Measurements from ENCODE around the gene CEP128. TPM values are rescaled to one million over a fixed set of nuclear protein-coding genes. Genes with fewer than 3 reads are reported as not detected.

CEP128 gene
- total RNA-seq: 10 to 100 TPM in 1 of 4 donors, 1 to 10 TPM in 3; 3.8 to 12.0 (median 6.0) TPM

GRCh38 chr14:80941241-80942185 is at the start of gene CEP128:
CEP128 (minus strand) TSS chr14:80941738.
- Histone ChIP-seq H3K27me3 (no peaks in the 10 kb centered on the region), H3K9me3 (no peaks in the 10 kb centered on the region), H3K4me1 (peaks cover 0 to 21% (median 7%) of the 10 kb centered on the region in 3 donors), H3K4me3 (peak within 1 kb of the TSS; percentile 72 to 80), H3K27ac (peak within 1 kb of the TSS in 3 of 4 donors; percentile 65 to 71 (median 66)), H3K36me3 (peaks cover 0 to 10% of the 10 kb centered on the region in 2 donors)
- WGBS, 2 donors (ENCODE audit: low coverage in 1 of 2): 0 to 5% methylated on average over 12 of the region's 40 CpGs
- ATAC-seq: peak; percentile 100
- peak; percentile 70 for TF ChIP-seq POLR2AphosphoS5 (IDR thresholded peaks at IDR 0.05)
- no peak for TF ChIP-seq POLR2A (IDR thresholded peaks at IDR 0.05)

GRCh38 chr14:80988735-80989429 is 47.3 kb upstream of the CEP128 start:
- WGBS, 2 donors (ENCODE audit: low coverage in 1 of 2): 68 to 80% methylated on average over 6 of the region's 6 CpGs

GRCh38 chr14:80988192-80988591 is 46.7 kb upstream of the CEP128 start:
- ATAC-seq: no peak
- Histone ChIP-seq H3K4me3 (no peak overlapping the region), H3K27ac (no peak overlapping the region), H3K27me3 (peaks cover 31% of the 10 kb centered on the region), H3K36me3 (no peaks in the 10 kb centered on the region), H3K9me3 (no peaks in the 10 kb centered on the region), H3K4me1 (no peaks in the 10 kb centered on the region)
- TF ChIP-seq EP300 (IDR thresholded peaks at IDR 0.05) (no peak), POLR2A (IDR thresholded peaks at IDR 0.05) (no peak), POLR2AphosphoS5 (IDR thresholded peaks at IDR 0.05) (no peak), CTCF (IDR thresholded peaks at IDR 0.05) (no peak)
- 63 to 67% methylated on average over 1 of the region's 1 CpG for WGBS, 2 donors (ENCODE audit: low coverage in 1 of 2)

More at GRCh38 chr14:80988735-80989429, 47.3 kb upstream of the CEP128 start:
- H3K9me3 ChIP-seq: no peaks in the 10 kb centered on the region
- H3K4me3 ChIP-seq: no peak overlapping the region
- TF ChIP-seq POLR2A (IDR thresholded peaks at IDR 0.05) (no peak), CTCF (IDR thresholded peaks at IDR 0.05) (no peak), EP300 (IDR thresholded peaks at IDR 0.05) (no peak), POLR2AphosphoS5 (IDR thresholded peaks at IDR 0.05) (no peak)
- no peaks in the 10 kb centered on the region for H3K4me1 ChIP-seq
- H3K27me3 ChIP-seq: peaks cover 31% of the 10 kb centered on the region
- ATAC-seq: no peak
- H3K27ac ChIP-seq: no peak overlapping the region
- no peaks in the 10 kb centered on the region for H3K36me3 ChIP-seq

GRCh38 chr14:80987235-80988032 is 45.9 kb upstream of the CEP128 start:
- H3K4me1 ChIP-seq: no peaks in the 10 kb centered on the region
- 36 to 42% methylated on average over 6 of the region's 6 CpGs for WGBS, 2 donors (ENCODE audit: low coverage in 1 of 2)
- H3K4me3 ChIP-seq: no peak overlapping the region
- H3K27me3 ChIP-seq: peaks cover 31% of the 10 kb centered on the region
- peak; percentile 78 for ATAC-seq
- TF ChIP-seq POLR2A (IDR thresholded peaks at IDR 0.05): no peak
- no peak for TF ChIP-seq EP300 (IDR thresholded peaks at IDR 0.05)
- TF ChIP-seq POLR2AphosphoS5 (IDR thresholded peaks at IDR 0.05): no peak
- peak; percentile 76 to 88 (median 82) for TF ChIP-seq CTCF (IDR thresholded peaks at IDR 0.05)
- H3K9me3 ChIP-seq: no peaks in the 10 kb centered on the region
- no peak overlapping the region for H3K27ac ChIP-seq
- no peaks in the 10 kb centered on the region for H3K36me3 ChIP-seq

- no peak for ATAC-seq
- 80 to 92% methylated on average over 2 of the region's 2 CpGs for WGBS, 2 donors (ENCODE audit: low coverage in 1 of 2)
- no peak overlapping the region for H3K27ac ChIP-seq
- no peak overlapping the region for H3K4me3 ChIP-seq
- no peaks in the 10 kb centered on the region for H3K4me1 ChIP-seq
- TF ChIP-seq POLR2A (IDR thresholded peaks at IDR 0.05) (no peak), POLR2AphosphoS5 (IDR thresholded peaks at IDR 0.05) (no peak), EP300 (IDR thresholded peaks at IDR 0.05) (no peak), CTCF (IDR thresholded peaks at IDR 0.05) (no peak)
- no peaks in the 10 kb centered on the region for H3K36me3 ChIP-seq
- no peaks in the 10 kb centered on the region for H3K9me3 ChIP-seq
- H3K27me3 ChIP-seq: no peaks in the 10 kb centered on the region
These were observed 41.2 kb upstream of the CEP128 start for GRCh38 chr14:80982711-80983110.

All from gastroesophageal sphincter (tissue), 4 donors.